ENCODE results near the gene AP4S1.
"Not testable (repeated sequence)": the region's sequence is repeated elsewhere in the genome, so short reads cannot be mapped to it uniquely, and the experiment has no call there.

AP4S1 gene

GRCh38 chr14:31009836-31010574 lies 15.4 kb upstream of the AP4S1 start:
- no peak for DNase-seq

- DNase-seq, result no peak
Measured at GRCh38 chr14:31010935-31011334, 14.5 kb upstream of the AP4S1 start.

DNA sequence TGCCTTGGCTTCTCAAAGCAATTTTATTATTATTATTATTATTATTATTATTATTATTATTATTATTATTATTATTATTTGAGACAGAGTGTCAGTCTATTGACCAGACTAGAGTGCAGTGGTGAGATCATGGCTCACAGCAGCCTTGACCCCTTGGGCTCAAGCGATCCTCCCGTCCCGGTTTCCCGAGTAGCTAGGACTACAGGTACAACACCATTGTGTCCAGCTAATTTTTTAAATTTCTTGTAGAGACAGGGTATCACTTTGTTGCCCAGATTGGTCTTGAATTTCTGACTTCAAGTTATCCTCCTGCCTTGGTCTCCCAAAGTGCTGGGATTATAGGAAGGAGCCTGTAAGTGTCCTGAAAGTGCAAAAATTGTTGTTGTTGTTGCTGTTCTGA lies 11.6 kb upstream of the AP4S1 start:
- DNase-seq, result no peak

DNA sequence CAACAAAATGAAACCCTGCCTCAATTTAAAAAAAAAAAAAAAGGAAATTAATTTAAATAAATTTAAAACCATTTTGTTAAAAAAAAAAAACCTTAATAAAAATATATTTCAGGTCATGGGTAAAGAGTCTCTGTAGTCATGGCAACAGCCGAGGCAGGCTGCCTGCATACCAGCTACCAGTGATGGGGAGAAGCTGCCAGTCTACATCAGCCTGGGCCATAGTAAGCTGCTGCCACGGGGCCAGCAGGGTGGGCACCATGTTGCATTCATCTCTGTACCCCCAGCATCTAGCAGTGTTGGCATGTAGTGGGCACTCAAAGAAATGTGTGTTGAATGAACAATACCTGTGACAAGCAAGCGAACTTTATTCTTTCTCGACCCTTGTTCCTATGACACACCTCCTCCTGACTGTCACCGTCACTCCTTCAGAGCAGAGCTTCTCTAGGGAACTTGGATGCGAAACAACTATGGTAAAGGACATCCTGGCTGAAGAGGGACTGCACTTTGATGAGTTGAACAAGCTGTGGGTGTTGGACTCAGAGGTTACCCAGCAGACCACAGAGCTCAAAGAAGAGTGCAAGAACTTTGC lies 7.3 kb upstream of the AP4S1 start:
- DNase-seq, result no peak

- DNase-seq, result no peak
Measured at GRCh38 chr14:31020834-31021575, 4.4 kb upstream of the AP4S1 start.

GRCh38 chr14:31021576-31021949 lies 3.9 kb upstream of the AP4S1 start:
- DNase-seq, result no peak

DNA sequence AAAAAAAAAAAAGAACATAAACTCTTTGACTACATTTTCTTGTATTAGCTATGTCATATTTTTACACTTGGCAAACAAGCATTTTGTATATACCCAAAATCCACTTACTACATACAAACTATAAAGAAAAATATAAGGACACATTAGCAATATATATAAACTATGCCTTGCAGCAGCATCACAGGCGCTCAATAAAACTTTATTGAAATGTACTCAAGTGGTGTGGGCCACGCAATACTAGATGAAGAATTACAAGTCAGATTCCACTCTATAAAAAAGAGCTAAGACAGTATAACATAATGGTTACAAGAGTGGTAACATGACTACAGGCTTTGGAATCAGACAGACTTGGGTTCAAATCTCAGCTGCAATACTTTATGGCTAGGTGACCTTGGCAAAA lies 3.1 kb upstream of the AP4S1 start:
- no peak for DNase-seq

GRCh38 chr14:31024010-31024480 lies 1.4 kb upstream of the AP4S1 start:
- no peak for DNase-seq

- DNase-seq, result no peak
Measured at GRCh38 chr14:31024577-31025366, 677 bp upstream of the AP4S1 start.

GRCh38 chr14:31026077-31026449 lies 614 bp downstream of the AP4S1 start, which contains the start of gene STRN3:
Gene STRN3 (minus strand): TSS chr14:31026379. CDS start chr14:31026185, 194 bp downstream.
- DNase-seq, result no peak

DNA sequence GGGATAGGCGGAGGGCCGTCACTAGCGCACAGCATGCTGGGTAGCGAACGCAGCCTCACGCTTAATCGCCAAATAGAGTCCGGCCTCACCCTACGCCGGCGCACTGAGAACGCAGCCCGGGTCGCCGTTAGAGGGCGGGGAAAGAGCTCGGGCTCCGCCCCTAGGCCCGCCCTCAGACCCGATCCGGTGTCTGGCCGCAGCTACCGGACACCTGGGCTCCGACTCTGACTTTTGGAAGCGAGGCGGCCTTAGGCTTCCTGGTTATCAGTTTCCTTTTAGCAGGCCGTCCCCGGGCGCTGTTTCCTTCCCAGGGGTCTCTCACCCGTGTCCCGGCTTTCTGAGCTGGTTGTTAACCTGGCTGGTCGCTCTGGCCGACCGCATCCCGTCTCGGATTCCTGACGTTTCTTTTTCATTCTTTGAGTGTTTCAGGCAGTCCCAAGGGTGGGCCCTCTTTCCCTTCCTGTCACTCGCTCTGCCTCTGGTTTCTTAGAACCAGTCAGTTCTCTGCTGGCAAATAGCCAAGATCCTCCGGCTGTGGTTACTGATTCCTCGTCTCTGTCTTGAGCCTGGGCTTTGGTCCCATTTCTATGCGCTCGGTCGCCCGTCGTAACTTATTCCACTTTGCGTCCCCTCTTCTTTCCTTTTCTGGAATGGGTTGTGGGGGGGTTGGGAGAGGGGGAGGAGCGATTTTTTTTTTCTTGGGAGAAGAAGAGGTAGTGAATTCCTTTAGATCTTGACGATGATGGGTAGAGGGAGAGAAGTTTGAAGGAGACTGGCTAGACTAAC lies 1.2 kb downstream of the AP4S1 start:
- DNase-seq, result peak; percentile 69

DNA sequence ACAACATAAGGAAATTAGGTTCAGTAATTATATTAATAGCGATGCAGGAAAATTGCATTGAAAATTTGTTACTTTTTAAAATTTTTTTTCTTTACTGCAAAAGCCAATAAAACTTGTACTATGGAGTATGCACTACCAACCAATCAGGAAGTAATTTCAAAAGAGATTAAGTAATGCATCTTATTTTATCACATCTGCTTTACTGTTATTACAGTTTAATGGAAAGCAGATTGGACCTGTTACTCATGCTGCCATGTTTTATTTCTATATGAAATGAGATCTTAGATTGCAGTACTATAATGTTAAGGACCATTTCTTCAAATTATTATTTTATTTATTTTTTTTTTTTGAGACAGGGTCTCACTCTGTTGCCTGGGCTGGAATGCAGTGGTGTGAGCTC lies 2.4 kb downstream of the AP4S1 start:
- DNase-seq, result no peak

- DNase-seq, result no peak
Measured at GRCh38 chr14:31029016-31029970, 3.8 kb downstream of the AP4S1 start.

DNA sequence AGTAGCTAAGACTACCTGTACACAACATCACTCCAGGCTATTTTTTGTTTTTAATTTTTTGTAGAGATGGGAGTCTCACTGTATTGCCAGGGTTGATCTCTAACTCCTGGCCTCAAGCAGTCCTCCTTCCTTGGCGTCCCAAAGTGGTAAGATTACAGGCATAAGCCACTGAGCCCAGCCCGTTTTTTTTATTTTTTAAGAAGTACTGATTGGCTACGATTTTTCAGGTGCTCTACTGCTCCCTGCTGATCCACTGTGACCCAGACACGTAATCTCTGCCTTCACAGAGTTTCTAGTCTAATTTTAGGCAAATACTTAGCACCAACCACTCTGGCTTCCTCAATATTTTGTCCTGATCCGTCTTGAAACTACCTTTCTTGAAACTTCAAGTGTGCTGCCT lies 5.0 kb downstream of the AP4S1 start:
- DNase-seq, result no peak

GRCh38 chr14:31036552-31036951 lies 11.1 kb downstream of the AP4S1 start:
- no peak for DNase-seq

DNA sequence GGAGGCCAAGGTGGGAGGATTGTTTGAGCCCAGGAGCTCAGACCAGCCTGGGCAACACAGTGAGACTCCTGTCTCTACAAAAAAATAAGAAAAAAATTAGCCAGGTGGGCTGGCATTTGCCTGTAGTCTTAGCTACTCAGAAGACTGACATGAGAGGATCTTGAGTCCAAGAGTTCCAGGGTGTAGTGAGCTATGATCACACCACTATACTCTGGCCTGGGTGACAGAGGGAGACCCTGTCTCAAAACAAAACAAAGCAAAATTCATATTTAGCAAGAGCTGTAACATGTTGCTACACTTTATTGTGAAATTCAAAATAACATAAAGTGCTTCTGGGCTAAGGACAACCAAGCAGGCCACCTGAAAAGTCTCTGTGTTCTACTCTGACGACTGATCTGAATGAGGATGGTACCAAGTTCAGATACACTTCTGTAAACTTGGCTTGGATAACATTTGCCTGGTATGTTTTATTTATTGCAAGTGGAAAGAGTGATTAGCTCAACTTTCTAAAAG lies 12.3 kb downstream of the AP4S1 start:
- DNase-seq, result no peak

DNA sequence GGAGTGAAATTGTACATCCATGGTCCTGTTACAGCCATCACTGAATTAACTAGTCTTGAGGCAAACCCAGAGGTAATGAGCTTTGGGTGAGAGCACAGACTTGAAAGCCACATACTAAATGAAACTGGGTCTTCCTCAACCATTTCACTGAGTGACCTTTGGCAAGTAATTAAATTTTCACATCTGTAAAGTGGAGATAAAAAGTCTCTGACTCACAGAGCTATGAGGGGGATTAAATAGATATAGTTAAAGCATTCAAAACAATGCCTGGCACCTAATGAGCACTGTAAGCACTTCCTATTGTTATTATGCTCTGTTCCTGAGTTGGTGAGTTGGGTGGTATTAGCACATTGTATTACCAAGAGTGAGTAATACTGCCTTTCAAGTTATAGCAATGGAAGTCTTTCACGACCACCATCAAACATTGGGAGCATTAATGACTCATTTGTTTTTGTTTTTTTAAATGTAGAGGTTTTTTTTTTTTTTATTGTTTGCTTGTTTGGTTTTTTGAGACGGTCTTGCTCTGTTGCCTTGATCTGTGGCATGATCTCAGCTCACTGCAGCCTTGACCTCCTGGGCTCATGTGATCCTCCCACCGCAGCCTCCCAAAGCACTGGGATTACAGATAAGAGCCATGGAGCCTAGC lies 13.2 kb downstream of the AP4S1 start:
- DNase-seq, result no peak

- DNase-seq, result no peak
Measured at GRCh38 chr14:31042300-31042699, 16.9 kb downstream of the AP4S1 start.

DNA sequence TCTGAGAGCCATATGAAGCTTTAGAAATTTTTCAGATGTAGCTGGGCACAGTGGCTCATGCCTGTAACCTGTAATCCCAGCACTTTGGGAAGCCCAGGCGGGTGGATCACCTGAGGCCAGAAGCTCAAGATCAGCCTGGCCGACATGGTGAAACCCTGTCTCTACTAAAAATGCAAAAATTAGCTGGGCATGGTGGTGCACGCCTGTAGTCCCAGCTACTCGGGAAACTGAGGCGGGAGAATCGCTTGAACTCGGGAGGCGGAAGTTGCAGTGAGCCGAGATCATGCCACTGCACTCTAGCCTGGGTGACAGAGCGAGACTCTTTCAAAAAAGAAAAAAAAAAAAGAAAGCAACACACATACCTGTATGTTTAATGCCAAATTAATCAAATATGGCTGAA lies 17.4 kb downstream of the AP4S1 start:
- not testable (repeated sequence) for DNase-seq

DNA sequence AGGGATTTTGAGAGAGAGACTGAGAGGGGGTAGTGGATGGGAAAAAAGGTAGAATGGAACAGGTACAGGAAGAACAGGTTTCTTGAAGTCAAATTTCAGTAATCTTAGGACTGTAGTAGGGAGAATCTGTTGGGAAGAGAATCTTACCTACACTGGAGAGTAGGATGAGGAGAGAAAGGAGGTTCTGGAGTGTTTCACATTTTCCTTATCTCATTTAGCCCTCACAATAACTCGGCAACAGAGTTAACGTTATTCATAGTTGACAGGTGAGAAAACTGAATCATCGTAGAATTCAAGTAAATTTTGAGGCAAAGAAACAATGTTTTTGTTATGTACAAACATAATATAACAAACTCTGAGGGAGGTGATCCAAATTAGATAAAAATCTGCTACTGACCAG lies 17.9 kb downstream of the AP4S1 start:
- DNase-seq, result no peak
